ENCODE data around the gene HUWE1.

DNA sequence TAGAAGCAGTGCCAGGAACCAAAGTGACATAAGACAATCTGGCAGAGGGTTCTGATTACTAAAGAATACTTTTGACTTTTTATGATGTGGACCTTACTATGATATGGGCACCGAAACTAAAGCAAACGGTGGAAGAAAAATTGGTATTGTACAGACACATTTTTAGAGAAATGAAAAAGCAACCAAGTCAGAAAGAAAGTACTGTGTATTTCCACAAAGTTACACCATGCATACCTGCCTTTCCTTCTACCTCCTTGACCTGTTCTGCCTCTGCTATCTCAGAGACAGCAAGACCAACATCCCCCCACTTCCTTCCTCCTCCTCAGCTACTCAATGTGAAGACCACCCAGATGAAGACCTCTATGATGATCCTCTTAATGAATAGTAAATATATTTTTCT is 88.3 kb downstream of the HUWE1 start:
- no peak for TF ChIP-seq EP300 (IDR thresholded peaks at IDR 0.05)
- TF ChIP-seq, protein P1, sequence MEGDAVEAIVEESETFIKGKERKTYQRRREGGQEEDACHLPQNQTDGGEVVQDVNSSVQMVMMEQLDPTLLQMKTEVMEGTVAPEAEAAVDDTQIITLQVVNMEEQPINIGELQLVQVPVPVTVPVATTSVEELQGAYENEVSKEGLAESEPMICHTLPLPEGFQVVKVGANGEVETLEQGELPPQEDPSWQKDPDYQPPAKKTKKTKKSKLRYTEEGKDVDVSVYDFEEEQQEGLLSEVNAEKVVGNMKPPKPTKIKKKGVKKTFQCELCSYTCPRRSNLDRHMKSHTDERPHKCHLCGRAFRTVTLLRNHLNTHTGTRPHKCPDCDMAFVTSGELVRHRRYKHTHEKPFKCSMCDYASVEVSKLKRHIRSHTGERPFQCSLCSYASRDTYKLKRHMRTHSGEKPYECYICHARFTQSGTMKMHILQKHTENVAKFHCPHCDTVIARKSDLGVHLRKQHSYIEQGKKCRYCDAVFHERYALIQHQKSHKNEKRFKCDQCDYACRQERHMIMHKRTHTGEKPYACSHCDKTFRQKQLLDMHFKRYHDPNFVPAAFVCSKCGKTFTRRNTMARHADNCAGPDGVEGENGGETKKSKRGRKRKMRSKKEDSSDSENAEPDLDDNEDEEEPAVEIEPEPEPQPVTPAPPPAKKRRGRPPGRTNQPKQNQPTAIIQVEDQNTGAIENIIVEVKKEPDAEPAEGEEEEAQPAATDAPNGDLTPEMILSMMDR (IDR thresholded peaks at IDR 0.05), result no peak

Measured in stomach (tissue), 4 donors.